Skeletal muscle satellite cell (primary cell): ENCODE measurements around the gene PIP4K2C.
"Not testable (repeated sequence)": the region's sequence is repeated elsewhere in the genome, so short reads cannot be mapped to it uniquely, and the experiment has no call there.

ENCODE experiments used
- H3K27me3 ChIP-seq: 2 replicates; pipeline ENCODE4 v1.7.0; 2013; ENCODE audit warnings: low read length; ENCODE audit not compliant: control insufficient read depth, insufficient read depth
- H3K36me3 ChIP-seq: 2 replicates; pipeline ENCODE4 v1.7.0; 2013; ENCODE audit warnings: mild to moderate bottlenecking, control low read depth, low read length; ENCODE audit not compliant: insufficient read depth
- H3K4me1 ChIP-seq: 2 replicates; pipeline ENCODE4 v1.7.0; 2013; ENCODE audit warnings: low read length; ENCODE audit not compliant: control insufficient read depth, insufficient read depth
- H3K4me2 ChIP-seq: 2 replicates; pipeline ENCODE4 v1.7.0; 2013; ENCODE audit warnings: mild to moderate bottlenecking, low read length
- H3K4me3 ChIP-seq: 2 replicates; pipeline ENCODE4 v1.7.0; 2013; ENCODE audit warnings: low read length
- H3K9ac ChIP-seq: 2 replicates; pipeline ENCODE4 v1.7.0; 2013; ENCODE audit warnings: mild to moderate bottlenecking, low read depth, low read length, moderate library complexity
- H3K9me3 ChIP-seq: replicated peaks from 2 replicates; pipeline ENCODE4 v1.7.0; 2013; ENCODE audit warnings: mild to moderate bottlenecking, control low read depth, low read length

The PIP4K2C gene

GRCh38 chr12:57613427-57614109, 22.6 kb downstream of the PIP4K2C start:
- H3K4me3 ChIP-seq: no peak overlapping the region
- H3K27me3 ChIP-seq: peaks cover 19% of the 10 kb centered on the region
- H3K36me3 ChIP-seq: no peaks in the 10 kb centered on the region
- no peak overlapping the region for H3K4me2 ChIP-seq
- no peaks in the 10 kb centered on the region for H3K9me3 ChIP-seq
- H3K4me1 ChIP-seq: peaks cover 10% of the 10 kb centered on the region
- no peak overlapping the region for H3K9ac ChIP-seq

DNA sequence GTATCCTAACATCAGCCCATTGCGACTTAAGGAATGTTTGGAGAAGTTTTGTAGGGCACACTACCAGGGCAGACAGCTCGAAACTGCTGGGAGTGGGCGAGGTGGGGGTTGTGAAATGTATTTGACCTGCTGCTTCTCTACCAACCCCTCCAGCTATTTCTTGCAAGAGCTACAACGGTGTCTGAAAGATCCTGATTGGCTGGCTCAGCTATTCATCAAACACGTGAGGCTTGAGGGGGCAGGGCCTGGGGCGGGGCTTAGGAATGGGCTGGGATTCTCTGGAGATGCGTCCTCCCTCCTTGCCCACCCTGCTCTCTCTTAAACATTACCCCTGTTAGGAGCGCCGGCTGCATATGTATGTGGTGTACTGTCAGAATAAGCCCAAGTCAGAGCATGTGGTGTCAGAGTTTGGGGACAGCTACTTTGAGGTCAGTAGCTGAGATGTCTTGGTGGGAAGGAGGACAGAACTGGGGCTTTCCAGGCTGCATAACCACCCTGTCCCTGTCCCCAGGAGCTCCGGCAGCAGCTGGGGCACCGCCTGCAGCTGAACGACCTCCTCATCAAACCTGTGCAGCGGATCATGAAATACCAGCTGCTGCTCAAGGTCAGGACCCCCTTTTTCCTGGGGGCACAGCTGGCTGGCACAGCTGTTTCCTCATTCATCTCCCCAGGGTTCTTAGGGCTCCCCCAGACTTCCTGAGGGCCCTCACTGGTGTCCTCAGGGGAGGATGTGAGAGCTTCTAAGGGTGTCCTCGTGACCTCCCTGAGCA, 23.4 kb downstream of the PIP4K2C start:
- Histone ChIP-seq H3K4me1 (peaks cover 10% of the 10 kb centered on the region), H3K4me3 (no peak overlapping the region), H3K27me3 (peaks cover 27% of the 10 kb centered on the region), H3K9me3 (no peaks in the 10 kb centered on the region), H3K4me2 (no peak overlapping the region), H3K36me3 (no peaks in the 10 kb centered on the region), H3K9ac (no peak overlapping the region)

GRCh38 chr12:57614948-57615500, 24.0 kb downstream of the PIP4K2C start:
- Histone ChIP-seq H3K9me3 (no peaks in the 10 kb centered on the region), H3K4me2 (no peak overlapping the region), H3K4me1 (peaks cover 10% of the 10 kb centered on the region), H3K9ac (no peak overlapping the region), H3K36me3 (no peaks in the 10 kb centered on the region), H3K4me3 (no peak overlapping the region), H3K27me3 (peaks cover 33% of the 10 kb centered on the region)

DNA sequence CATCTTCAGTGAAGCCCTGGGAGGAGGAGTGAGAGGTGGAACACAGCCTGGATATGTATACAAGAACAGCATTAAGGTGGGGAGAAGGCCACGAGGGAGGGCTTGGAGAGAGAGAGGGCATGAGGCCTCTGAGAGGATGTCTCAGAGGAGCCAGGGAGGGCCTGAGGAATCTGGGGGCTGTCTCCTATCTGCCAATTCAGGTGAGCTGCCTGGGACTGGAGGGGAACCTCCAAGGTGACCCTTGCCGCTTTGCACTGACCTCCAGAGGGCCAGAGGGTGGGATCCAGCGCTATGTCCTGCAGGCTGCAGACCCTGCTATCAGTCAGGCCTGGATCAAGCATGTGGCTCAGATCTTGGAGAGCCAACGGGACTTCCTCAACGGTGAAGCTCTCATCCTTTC, 24.6 kb downstream of the PIP4K2C start:
- Histone ChIP-seq H3K4me3 (no peak overlapping the region), H3K9ac (no peak overlapping the region), H3K27me3 (peaks cover 36% of the 10 kb centered on the region), H3K4me2 (no peak overlapping the region), H3K4me1 (peaks cover 10% of the 10 kb centered on the region), H3K36me3 (no peaks in the 10 kb centered on the region), H3K9me3 (no peaks in the 10 kb centered on the region)

GRCh38 chr12:57616383-57617101, 25.6 kb downstream of the PIP4K2C start:
- no peaks in the 10 kb centered on the region for H3K9me3 ChIP-seq
- H3K4me1 ChIP-seq: peaks cover 13% of the 10 kb centered on the region
- peaks cover 41% of the 10 kb centered on the region for H3K27me3 ChIP-seq
- H3K4me3 ChIP-seq: no peak overlapping the region
- no peak overlapping the region for H3K4me2 ChIP-seq
- no peak overlapping the region for H3K9ac ChIP-seq
- no peaks in the 10 kb centered on the region for H3K36me3 ChIP-seq

- Histone ChIP-seq H3K36me3 (no peaks in the 10 kb centered on the region), H3K9me3 (no peaks in the 10 kb centered on the region), H3K27me3 (peaks cover 49% of the 10 kb centered on the region)
Measured at GRCh38 chr12:57617942-57618341, 26.9 kb downstream of the PIP4K2C start.

GRCh38 chr12:57618431-57618830, 27.4 kb downstream of the PIP4K2C start:
- not testable (repeated sequence) for H3K9me3 ChIP-seq, H3K36me3 ChIP-seq, H3K4me3 ChIP-seq, H3K9ac ChIP-seq, H3K4me2 ChIP-seq
- Histone ChIP-seq H3K27me3 (peaks cover 54% of the 10 kb centered on the region), H3K4me1 (peaks cover 15% of the 10 kb centered on the region)

More at GRCh38 chr12:57617942-57618341, 26.9 kb downstream of the PIP4K2C start:
- H3K4me3 ChIP-seq: no peak overlapping the region
- H3K4me2 ChIP-seq: no peak overlapping the region
- no peak overlapping the region for H3K9ac ChIP-seq
- peaks cover 15% of the 10 kb centered on the region for H3K4me1 ChIP-seq

DNA sequence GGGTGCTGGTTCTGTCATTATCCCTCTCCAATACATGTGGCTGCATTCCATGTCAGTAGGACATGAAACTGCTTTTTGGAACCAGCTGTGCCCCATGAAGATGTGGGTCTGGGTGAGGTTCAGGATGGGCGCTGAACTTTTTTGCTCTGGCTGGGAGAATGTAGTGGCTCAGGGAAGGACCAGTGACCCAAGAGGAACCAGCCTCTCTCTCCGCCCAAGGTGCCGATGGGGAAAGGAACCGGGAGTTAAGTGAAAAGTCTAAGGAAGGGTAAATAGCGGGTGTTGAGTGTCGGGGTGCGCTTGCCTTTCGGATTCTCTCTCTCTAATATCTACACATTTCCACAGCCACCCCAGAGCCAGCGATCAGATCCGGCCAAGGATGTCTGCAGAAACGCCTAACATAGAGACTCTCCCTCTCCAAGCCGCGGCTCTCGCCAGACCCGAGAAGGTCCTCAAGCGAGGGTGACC, 28.0 kb downstream of the PIP4K2C start:
- no peak overlapping the region for H3K4me3 ChIP-seq
- H3K4me1 ChIP-seq: peaks cover 15% of the 10 kb centered on the region
- H3K4me2 ChIP-seq: no peak overlapping the region
- no peaks in the 10 kb centered on the region for H3K9me3 ChIP-seq
- no peaks in the 10 kb centered on the region for H3K36me3 ChIP-seq
- H3K9ac ChIP-seq: no peak overlapping the region
- peaks cover 60% of the 10 kb centered on the region for H3K27me3 ChIP-seq

GRCh38 chr12:57619434-57620244, 28.6 kb downstream of the PIP4K2C start:
- no peak overlapping the region for H3K4me3 ChIP-seq
- peaks cover 66% of the 10 kb centered on the region for H3K27me3 ChIP-seq
- H3K9ac ChIP-seq: no peak overlapping the region
- no peaks in the 10 kb centered on the region for H3K9me3 ChIP-seq
- peaks cover 15% of the 10 kb centered on the region for H3K4me1 ChIP-seq
- no peaks in the 10 kb centered on the region for H3K36me3 ChIP-seq
- peak overlapping the region; percentile 42 for H3K4me2 ChIP-seq

- Histone ChIP-seq H3K4me3 (no peak overlapping the region), H3K9ac (no peak overlapping the region), H3K27me3 (peaks cover 73% of the 10 kb centered on the region), H3K9me3 (no peaks in the 10 kb centered on the region), H3K4me1 (peaks cover 15% of the 10 kb centered on the region), H3K4me2 (no peak overlapping the region), H3K36me3 (no peaks in the 10 kb centered on the region)
Measured at GRCh38 chr12:57620245-57620935, 29.4 kb downstream of the PIP4K2C start.
